Kidney (tissue), 14 donors: ENCODE measurements around the gene PTPRM. TPM values are rescaled to one million over a fixed set of nuclear protein-coding genes. Genes with fewer than 3 reads are reported as not detected.

ENCODE experiments used
- DNase-seq, 5 donors: peaks; one replicate each; pipeline ENCODE4 v3.0.0-alpha.2; 2013 to 2020
- FAIRE-seq: peaks from 2 replicates; lab custom pipeline; 2012; peaks lifted over from hg19 to GRCh38; lab: Jason Lieb, UNC
- H3K27ac ChIP-seq, 2 donors: one replicate each; pipeline ENCODE4 v1.7.0; 2013; ENCODE audit warnings: low read depth in 2 of 2, low read length in 2 of 2, inconsistent platforms in 1 of 2
- H3K27me3 ChIP-seq: one replicate; pipeline ENCODE4 v1.7.1; 2013; ENCODE audit warnings: low read length, inconsistent platforms; ENCODE audit not compliant: control insufficient read depth, insufficient read depth
- H3K36me3 ChIP-seq, 3 donors: one replicate each; pipeline versions ENCODE4 v1.7.0 to v1.7.1; 2013; ENCODE audit warnings: low read length in 3 of 3, control low read depth in 1 of 3, inconsistent platforms in 1 of 3; ENCODE audit not compliant: insufficient read depth in 3 of 3, control insufficient read depth in 2 of 3
- H3K4me1 ChIP-seq, 3 donors: one replicate each; pipeline versions ENCODE4 v1.7.0 to v1.7.1; 2013; ENCODE audit warnings: low read length in 3 of 3, inconsistent platforms in 1 of 3, low read depth in 1 of 3; ENCODE audit not compliant: control insufficient read depth in 2 of 3, insufficient read depth in 2 of 3
- H3K4me3 ChIP-seq, 3 donors: one replicate each; pipeline versions ENCODE4 v1.7.0 to v1.8.1; 2013; ENCODE audit warnings: low read length in 3 of 3, control low read depth in 1 of 3, inconsistent platforms in 1 of 3
- H3K9ac ChIP-seq, 3 donors: one replicate each; pipeline versions ENCODE4 v1.7.0 to v1.7.1; 2013; ENCODE audit warnings: low read length in 3 of 3, control low read depth in 1 of 3, inconsistent platforms in 1 of 3
- H3K9me3 ChIP-seq, 3 donors: one replicate each; pipeline versions ENCODE4 v1.7.0 to v1.7.1; 2013; ENCODE audit warnings: low read length in 3 of 3, control low read depth in 1 of 3, inconsistent platforms in 1 of 3; ENCODE audit not compliant: control insufficient read depth in 2 of 3, insufficient read depth in 1 of 3
- intact Hi-C: fragments of 100-400 bp; cut with DNase I; formaldehyde crosslinking; loops from one replicate; pipeline ENCODE4 v1.11.1; 2022
- polyA plus RNA-seq: library from polyadenylated mRNA; stranded (reverse); fragments of 350-450 nt; fragmentation: Illumina TruSeq; extraction: RNeasy Lipid Tissue Mini Kit (QIAGEN cat#74804); gene quantifications from one replicate; pipeline ENCODE4 v1.2.3, GENCODE V29; 2014; ENCODE audit warnings: low read depth, low replicate concordance; ENCODE audit not compliant: insufficient read depth
- total RNA-seq: library from RNA; stranded (reverse); fragmentation: NEBNext Ultra II Directional; extraction: Animal tissue kit (Norgen Biotek cat#: 25700); gene quantifications from one replicate; pipeline ENCODE4 v1.2.1, GENCODE V29; 2021
- TF ChIP-seq, protein P1 (sequence below): IDR thresholded peaks from 3 replicates; pipeline ENCODE4 v1.5.1; 2012; ENCODE audit warnings: mild to moderate bottlenecking, moderate library complexity, borderline replicate concordance; ENCODE audit not compliant: insufficient read depth; ENCODE audit errors: extremely low read depth
- donor health status: control.
- donor health status: control.
- donor health status: control.
- donor health status: control.
- donor health status: control.
- donor health status: DM: yes; HTN: yes; CAD: no.
- donor health status: Normal renal cell carcinoma (clear cell type).

The PTPRM gene
- total and polyA plus RNA-seq, 2 donors from 2014 or later, result 52.4 to 98.9 TPM

GRCh38 chr18:8283891-8284585 lies 716.9 kb downstream of the PTPRM start:
- DNase-seq, result no peak
- TF ChIP-seq, protein P1, sequence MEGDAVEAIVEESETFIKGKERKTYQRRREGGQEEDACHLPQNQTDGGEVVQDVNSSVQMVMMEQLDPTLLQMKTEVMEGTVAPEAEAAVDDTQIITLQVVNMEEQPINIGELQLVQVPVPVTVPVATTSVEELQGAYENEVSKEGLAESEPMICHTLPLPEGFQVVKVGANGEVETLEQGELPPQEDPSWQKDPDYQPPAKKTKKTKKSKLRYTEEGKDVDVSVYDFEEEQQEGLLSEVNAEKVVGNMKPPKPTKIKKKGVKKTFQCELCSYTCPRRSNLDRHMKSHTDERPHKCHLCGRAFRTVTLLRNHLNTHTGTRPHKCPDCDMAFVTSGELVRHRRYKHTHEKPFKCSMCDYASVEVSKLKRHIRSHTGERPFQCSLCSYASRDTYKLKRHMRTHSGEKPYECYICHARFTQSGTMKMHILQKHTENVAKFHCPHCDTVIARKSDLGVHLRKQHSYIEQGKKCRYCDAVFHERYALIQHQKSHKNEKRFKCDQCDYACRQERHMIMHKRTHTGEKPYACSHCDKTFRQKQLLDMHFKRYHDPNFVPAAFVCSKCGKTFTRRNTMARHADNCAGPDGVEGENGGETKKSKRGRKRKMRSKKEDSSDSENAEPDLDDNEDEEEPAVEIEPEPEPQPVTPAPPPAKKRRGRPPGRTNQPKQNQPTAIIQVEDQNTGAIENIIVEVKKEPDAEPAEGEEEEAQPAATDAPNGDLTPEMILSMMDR, result no peak
- intact Hi-C loops, result no loop called here
- Histone ChIP-seq H3K9me3 (no peaks in the 10 kb centered on the region), H3K36me3 (no peaks in the 10 kb centered on the region), H3K27ac (no peak overlapping the region), H3K4me1 (no peaks in the 10 kb centered on the region), H3K27me3 (no peaks in the 10 kb centered on the region), H3K9ac (no peak overlapping the region), H3K4me3 (no peak overlapping the region)
- FAIRE-seq, result no peak

- FAIRE-seq (no peak), DNase-seq (no peak)
- H3K4me3 ChIP-seq, result no peak overlapping the region
- intact Hi-C loops, result no loop called here
- TF ChIP-seq, protein P1, result no peak
- no peaks in the 10 kb centered on the region for H3K27me3 ChIP-seq
- H3K27ac ChIP-seq, result no peak overlapping the region
- no peaks in the 10 kb centered on the region for H3K4me1 ChIP-seq
- no peaks in the 10 kb centered on the region for H3K9me3 ChIP-seq
- H3K36me3 ChIP-seq, result no peaks in the 10 kb centered on the region
- H3K9ac ChIP-seq, result no peak overlapping the region
Measured at GRCh38 chr18:8286303-8286702, 719.2 kb downstream of the PTPRM start.

GRCh38 chr18:8287196-8287885 lies 720.2 kb downstream of the PTPRM start:
- Histone ChIP-seq H3K4me3 (no peak overlapping the region), H3K27me3 (no peaks in the 10 kb centered on the region), H3K4me1 (no peaks in the 10 kb centered on the region), H3K36me3 (no peaks in the 10 kb centered on the region), H3K9ac (no peak overlapping the region), H3K27ac (no peak overlapping the region), H3K9me3 (no peaks in the 10 kb centered on the region)
- TF ChIP-seq, protein P1, result no peak
- intact Hi-C loops, result no loop called here
- no peak for FAIRE-seq
- no peak for DNase-seq
